Sigmoid colon (tissue), 7 donors: ENCODE results near the gene CRYBG1. TPM values are rescaled to one million over a fixed set of nuclear protein-coding genes. Genes with fewer than 3 reads are reported as not detected.

Experiments
- DNase-seq: peaks from one replicate; pipeline ENCODE4 v3.0.0-alpha.2; 2019
- H3K27ac ChIP-seq, 4 donors: fragments of 200-600 bp; sonication (generic); one replicate each; pipeline ENCODE4 v1.5.1; 2016 to 2019; ENCODE audit warnings: mild to moderate bottlenecking in 1 of 4
- H3K27me3 ChIP-seq, 3 donors: fragments of 200-600 bp; sonication (generic); one replicate each; pipeline ENCODE4 v1.5.1; 2019; ENCODE audit warnings: mild to moderate bottlenecking in 1 of 3
- H3K36me3 ChIP-seq, 4 donors: fragments of 200-600 bp; sonication (generic); one replicate each; pipeline ENCODE4 v1.5.1; 2016 to 2019
- H3K4me1 ChIP-seq, 4 donors: fragments of 200-600 bp; sonication (generic); one replicate each; pipeline ENCODE4 v1.5.1; 2017 to 2019
- H3K4me3 ChIP-seq, 4 donors: fragments of 200-600 bp; sonication (generic); one replicate each; pipeline ENCODE4 v1.5.1; 2017 to 2019; ENCODE audit warnings: mild to moderate bottlenecking in 2 of 4, moderate library complexity in 1 of 4
- H3K9me3 ChIP-seq, 4 donors: fragments of 200-600 bp in 3 of 4; sonication (generic) in 3 of 4; one replicate each; pipeline versions ENCODE4 v1.5.1 to v1.6.1; 2013 to 2019
- EP300 ChIP-seq, 4 donors: sonication (generic); formaldehyde crosslinking; IDR thresholded peaks; one replicate each; pipeline ENCODE4 v1.6.1; 2017; ENCODE audit warnings: antibody characterized with exemption in 4 of 4
- POLR2A ChIP-seq, 2 donors: fragments of 450-650 bp; IDR thresholded peaks; one replicate each; pipeline ENCODE4 v1.6.1; 2016; ENCODE audit warnings: antibody characterized with exemption in 2 of 2, mild to moderate bottlenecking in 2 of 2, moderate library complexity in 2 of 2
- POLR2AphosphoS5 ChIP-seq, 4 donors: sonication (generic); formaldehyde crosslinking; IDR thresholded peaks; one replicate each; pipeline ENCODE4 v1.6.1; 2017; ENCODE audit warnings: antibody characterized with exemption in 4 of 4
- WGBS, 2 donors: extraction: QIAGEN DNeasy Blood & Tissue Kit; methylation state at CpG; one replicate each; pipeline ENCODE4 v1.1.7; 2013; 5-methylcytosine and 5-hydroxymethylcytosine counted together
- intact Hi-C: fragments of 100-400 bp; cut with DNase I; formaldehyde crosslinking; loops from one replicate; pipeline ENCODE4 v1.15.1; 2023
- polyA plus RNA-seq, 3 donors: library from polyadenylated mRNA; stranded (reverse); fragments of 200-250 nt; gene quantifications; one replicate each; pipeline ENCODE4 v1.2.3, GENCODE V29; 2013
- total RNA-seq, 4 donors: library from RNA; depleted of rRNA; stranded (reverse); fragments of >200 nt; gene quantifications; one replicate each; pipeline ENCODE4 v1.1.0, GENCODE V29; 2016
- TF ChIP-seq, protein P1 (sequence below), 4 experiments: fragments of 450-650 bp in 3 of 4; fragments of 200-600 bp in 1 of 4; IDR thresholded peaks; one replicate each; pipeline ENCODE4 v1.5.1; 2016 to 2019; ENCODE audit warnings: antibody characterized with exemption in 4 of 4, mild to moderate bottlenecking in 3 of 4, moderate library complexity in 2 of 4
- donor health status: healthy with polysubstance abuse.
- donor health status: Bipolar disorder and iron deficiency.
- donor health status: healthy.

The CRYBG1 gene
- total and polyA plus RNA-seq, 7 donors = 5.8 to 26.5 (median 10.2) TPM

DNA sequence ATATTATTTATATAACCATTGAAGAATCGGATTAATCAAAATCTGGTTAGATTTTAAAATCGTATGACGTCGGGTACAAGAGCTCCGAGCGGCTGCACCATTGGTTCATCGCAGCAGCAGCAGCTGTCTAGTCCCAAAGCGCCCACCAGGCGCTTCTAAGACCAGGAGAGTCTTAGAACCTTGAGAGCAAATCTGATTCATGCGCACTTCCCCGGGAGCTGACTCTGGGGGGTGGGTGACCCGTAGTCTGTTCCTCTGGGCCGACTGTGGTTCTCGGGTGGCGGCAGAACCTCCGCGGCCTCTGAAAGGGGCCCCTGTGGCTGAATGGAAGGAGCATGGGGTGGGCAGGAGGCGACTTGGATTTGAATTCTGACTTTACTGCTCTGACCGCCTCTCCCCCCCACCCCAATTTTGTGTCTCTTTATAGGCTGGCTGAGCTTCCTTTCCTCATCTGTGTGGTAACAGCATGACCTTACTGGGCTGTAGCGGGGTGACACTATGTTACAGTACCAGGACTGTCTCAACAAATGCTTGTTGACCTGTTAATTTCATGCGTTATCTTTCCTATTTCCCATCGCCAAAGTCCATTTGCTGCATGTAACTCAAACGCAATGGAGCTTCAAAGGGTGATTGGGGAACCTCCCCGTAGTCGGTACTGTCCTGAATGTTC lies 149.0 kb downstream of the CRYBG1 start:
- WGBS, 2 donors = 28 to 64% methylated on average over 25 of the region's 25 CpGs
- peaks cover 3 to 66% (median 5%) of the 10 kb centered on the region in 3 donors for H3K27me3 ChIP-seq
- intact Hi-C loops = loop anchor here (5.0 kb wide), 1 partner anchor 147 kb away; the partner anchor contains the start of gene CRYBG1
- H3K4me1 ChIP-seq = peaks cover 0 to 46% (median 32%) of the 10 kb centered on the region in 4 donors
- H3K36me3 ChIP-seq = no peaks in the 10 kb centered on the region
- peak overlapping the region; percentile 20 to 85 (median 39) for H3K4me3 ChIP-seq
- TF ChIP-seq EP300 (IDR thresholded peaks at IDR 0.05) = no peak
- TF ChIP-seq POLR2AphosphoS5 (IDR thresholded peaks at IDR 0.05) = no peak
- TF ChIP-seq POLR2A (IDR thresholded peaks at IDR 0.05) = no peak
- TF ChIP-seq, protein P1, sequence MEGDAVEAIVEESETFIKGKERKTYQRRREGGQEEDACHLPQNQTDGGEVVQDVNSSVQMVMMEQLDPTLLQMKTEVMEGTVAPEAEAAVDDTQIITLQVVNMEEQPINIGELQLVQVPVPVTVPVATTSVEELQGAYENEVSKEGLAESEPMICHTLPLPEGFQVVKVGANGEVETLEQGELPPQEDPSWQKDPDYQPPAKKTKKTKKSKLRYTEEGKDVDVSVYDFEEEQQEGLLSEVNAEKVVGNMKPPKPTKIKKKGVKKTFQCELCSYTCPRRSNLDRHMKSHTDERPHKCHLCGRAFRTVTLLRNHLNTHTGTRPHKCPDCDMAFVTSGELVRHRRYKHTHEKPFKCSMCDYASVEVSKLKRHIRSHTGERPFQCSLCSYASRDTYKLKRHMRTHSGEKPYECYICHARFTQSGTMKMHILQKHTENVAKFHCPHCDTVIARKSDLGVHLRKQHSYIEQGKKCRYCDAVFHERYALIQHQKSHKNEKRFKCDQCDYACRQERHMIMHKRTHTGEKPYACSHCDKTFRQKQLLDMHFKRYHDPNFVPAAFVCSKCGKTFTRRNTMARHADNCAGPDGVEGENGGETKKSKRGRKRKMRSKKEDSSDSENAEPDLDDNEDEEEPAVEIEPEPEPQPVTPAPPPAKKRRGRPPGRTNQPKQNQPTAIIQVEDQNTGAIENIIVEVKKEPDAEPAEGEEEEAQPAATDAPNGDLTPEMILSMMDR (IDR thresholded peaks at IDR 0.05) = no peak
- no peaks in the 10 kb centered on the region for H3K9me3 ChIP-seq
- H3K27ac ChIP-seq = no peak overlapping the region
- DNase-seq = peak; percentile 63

DNA sequence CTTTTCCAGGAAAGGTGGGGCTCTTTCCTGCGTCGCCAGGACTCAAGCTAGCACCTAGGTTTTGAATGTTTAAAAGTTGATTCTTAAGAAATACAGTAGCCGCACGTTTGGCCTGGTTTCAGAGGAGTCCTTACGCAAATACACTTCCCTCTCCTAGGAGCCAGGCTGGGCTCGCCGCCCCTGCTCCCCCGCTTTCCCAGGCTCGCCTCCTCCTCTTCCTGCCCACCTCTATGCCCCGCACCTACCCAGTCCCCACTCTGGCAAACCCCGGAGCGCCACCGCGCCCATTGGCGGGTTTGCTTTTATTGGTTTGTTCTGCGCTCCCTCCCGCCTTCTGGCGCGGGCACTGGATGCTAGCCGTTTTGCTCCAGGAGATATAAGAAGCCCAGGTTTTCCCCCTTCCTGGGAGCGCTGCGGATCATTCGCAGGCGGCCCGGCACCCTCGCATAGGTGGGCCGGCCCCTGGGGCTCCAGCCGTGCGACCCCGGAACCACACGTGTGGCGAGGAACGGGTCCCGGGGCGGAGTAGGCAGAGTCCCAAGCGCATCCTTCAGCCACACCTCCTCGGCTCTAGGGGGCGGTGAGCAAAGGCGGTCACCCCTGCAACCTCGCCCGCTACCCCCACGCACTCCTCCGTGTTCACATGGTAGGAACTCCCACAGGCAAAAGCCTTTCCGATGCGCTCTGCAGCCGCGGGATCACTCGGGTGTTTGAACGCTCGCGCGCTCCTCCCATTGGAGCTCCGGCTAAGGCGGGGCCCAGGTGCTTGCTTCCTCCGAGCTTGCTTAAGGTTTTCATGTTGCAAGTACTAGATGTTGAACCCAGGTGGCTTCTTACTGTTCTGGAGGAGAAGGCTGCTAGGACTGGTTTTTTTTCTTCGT lies 149.8 kb downstream of the CRYBG1 start:
- intact Hi-C loops = loop anchor here (5.0 kb wide), 1 partner anchor 148 kb away; the partner anchor contains the start of gene CRYBG1
- 1% methylated on average over 56 of the region's 56 CpGs for WGBS, 2 donors
- no peak overlapping the region for H3K27ac ChIP-seq

DNA sequence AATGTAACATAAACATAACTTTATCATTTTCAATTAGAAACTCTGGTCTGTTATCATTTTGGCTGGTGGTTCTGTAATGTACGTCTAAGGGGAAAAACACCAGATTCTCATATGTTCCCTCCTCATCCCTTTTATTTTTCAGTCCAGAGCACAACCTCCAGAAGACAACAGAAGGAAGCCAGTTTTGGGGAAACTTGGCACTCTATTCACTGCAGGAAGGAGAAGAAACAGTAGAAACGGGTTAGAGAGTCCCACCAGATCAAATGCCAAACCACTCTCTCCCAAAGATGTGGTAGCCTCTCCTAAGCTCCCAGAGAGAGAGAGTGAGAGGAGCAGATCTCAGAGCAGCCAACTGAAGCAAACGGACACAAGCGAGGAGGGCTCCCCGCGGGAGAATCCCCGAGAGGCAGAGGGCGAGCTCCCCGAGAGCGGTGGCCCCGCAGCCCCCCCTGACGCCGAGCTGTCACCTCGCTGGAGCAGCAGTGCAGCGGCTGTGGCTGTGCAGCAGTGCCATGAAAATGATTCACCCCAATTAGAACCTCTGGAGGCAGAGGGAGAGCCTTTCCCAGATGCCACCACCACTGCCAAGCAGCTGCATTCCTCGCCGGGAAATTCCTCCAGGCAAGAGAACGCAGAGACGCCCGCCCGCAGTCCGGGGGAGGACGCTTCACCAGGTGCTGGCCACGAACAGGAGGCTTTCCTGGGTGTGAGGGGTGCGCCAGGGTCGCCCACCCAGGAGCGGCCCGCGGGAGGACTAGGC lies 151.0 kb downstream of the CRYBG1 start:
- Histone ChIP-seq H3K27ac (peak overlapping the region; percentile 77 to 83 (median 78)), H3K4me1 (peaks cover 0 to 46% (median 33%) of the 10 kb centered on the region in 4 donors), H3K27me3 (peaks cover 3 to 66% (median 5%) of the 10 kb centered on the region in 3 donors), H3K9me3 (no peaks in the 10 kb centered on the region), H3K4me3 (peak overlapping the region; percentile 70 to 85 (median 72)), H3K36me3 (no peaks in the 10 kb centered on the region)
- 0 to 1% methylated on average over 29 of the region's 29 CpGs for WGBS, 2 donors
- peak; percentile 66 for DNase-seq
- intact Hi-C loops = loop anchor here (5.0 kb wide), 1 partner anchor 149 kb away; the partner anchor contains the start of gene CRYBG1
- TF ChIP-seq, protein P1 (IDR thresholded peaks at IDR 0.05) = no peak
- TF ChIP-seq POLR2AphosphoS5 (IDR thresholded peaks at IDR 0.05) (no peak), EP300 (IDR thresholded peaks at IDR 0.05) (no peak), POLR2A (IDR thresholded peaks at IDR 0.05) (no peak)

More for the DNA sequence above, 149.8 kb downstream of the CRYBG1 start:
- peaks cover 3 to 66% (median 5%) of the 10 kb centered on the region in 3 donors for H3K27me3 ChIP-seq
- no peaks in the 10 kb centered on the region for H3K9me3 ChIP-seq
- no peaks in the 10 kb centered on the region for H3K36me3 ChIP-seq
- peak; percentile 74 for DNase-seq
- TF ChIP-seq POLR2AphosphoS5 (IDR thresholded peaks at IDR 0.05) = no peak
- H3K4me3 ChIP-seq = peak overlapping the region; percentile 20 to 85 (median 39)
- H3K4me1 ChIP-seq = peaks cover 0 to 46% (median 32%) of the 10 kb centered on the region in 4 donors

DNA sequence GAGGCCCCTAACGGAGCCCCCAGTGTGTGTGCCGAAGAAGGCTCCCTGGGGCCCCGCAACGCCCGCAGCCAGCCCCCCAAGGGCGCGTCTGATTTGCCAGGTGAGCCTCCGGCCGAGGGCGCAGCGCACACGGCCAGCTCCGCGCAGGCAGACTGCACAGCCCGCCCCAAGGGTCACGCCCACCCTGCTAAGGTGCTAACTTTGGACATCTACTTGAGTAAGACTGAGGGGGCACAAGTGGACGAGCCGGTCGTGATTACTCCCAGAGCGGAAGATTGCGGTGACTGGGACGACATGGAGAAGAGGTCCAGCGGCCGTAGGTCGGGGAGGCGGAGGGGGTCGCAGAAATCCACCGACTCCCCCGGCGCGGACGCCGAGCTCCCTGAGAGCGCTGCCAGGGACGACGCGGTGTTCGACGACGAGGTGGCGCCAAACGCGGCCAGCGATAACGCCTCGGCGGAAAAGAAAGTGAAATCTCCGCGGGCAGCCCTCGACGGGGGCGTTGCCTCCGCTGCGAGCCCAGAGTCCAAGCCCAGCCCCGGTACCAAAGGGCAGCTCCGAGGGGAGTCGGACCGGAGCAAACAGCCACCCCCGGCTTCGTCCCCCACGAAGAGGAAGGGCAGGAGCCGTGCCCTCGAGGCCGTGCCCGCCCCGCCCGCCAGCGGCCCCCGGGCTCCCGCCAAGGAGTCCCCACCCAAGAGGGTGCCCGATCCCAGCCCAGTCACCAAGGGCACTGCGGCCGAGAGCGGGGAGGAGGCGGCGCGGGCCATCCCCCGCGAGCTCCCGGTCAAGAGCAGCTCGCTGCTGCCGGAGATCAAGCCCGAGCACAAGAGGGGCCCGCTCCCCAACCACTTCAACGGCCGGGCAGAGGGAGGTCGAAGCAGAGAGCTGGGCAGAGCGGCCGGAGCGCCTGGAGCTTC lies 151.8 kb downstream of the CRYBG1 start:
- DNase-seq = peak; percentile 82

More for the DNA sequence above, 151.8 kb downstream of the CRYBG1 start:
- WGBS, 2 donors = 0% methylated on average over 90 of the region's 90 CpGs
- peak overlapping the region; percentile 77 to 83 (median 78) for H3K27ac ChIP-seq
- peaks cover 3 to 60% (median 5%) of the 10 kb centered on the region in 3 donors for H3K27me3 ChIP-seq
- TF ChIP-seq EP300 (IDR thresholded peaks at IDR 0.05) (no peak), POLR2A (IDR thresholded peaks at IDR 0.05) (peak in 1 of 2 donors; percentile 28), POLR2AphosphoS5 (IDR thresholded peaks at IDR 0.05) (peak in 2 of 4 donors; percentile 33 to 53)
- TF ChIP-seq, protein P1 (IDR thresholded peaks at IDR 0.05) = no peak
- intact Hi-C loops = loop anchor here (5.0 kb wide), 1 partner anchor 150 kb away; the partner anchor contains the start of gene CRYBG1
- H3K9me3 ChIP-seq = no peaks in the 10 kb centered on the region
- peak overlapping the region; percentile 70 to 85 (median 72) for H3K4me3 ChIP-seq
- no peaks in the 10 kb centered on the region for H3K36me3 ChIP-seq
- peaks cover 0 to 46% (median 33%) of the 10 kb centered on the region in 4 donors for H3K4me1 ChIP-seq
